Measurements from ENCODE around the gene KLHDC4. TPM values are rescaled to one million over a fixed set of nuclear protein-coding genes. Genes with fewer than 3 reads are reported as not detected.

The KLHDC4 gene
- total RNA-seq, 6 experiments from 2014 or later, result 18.4 to 23.7 (median 21.7) TPM

DNA sequence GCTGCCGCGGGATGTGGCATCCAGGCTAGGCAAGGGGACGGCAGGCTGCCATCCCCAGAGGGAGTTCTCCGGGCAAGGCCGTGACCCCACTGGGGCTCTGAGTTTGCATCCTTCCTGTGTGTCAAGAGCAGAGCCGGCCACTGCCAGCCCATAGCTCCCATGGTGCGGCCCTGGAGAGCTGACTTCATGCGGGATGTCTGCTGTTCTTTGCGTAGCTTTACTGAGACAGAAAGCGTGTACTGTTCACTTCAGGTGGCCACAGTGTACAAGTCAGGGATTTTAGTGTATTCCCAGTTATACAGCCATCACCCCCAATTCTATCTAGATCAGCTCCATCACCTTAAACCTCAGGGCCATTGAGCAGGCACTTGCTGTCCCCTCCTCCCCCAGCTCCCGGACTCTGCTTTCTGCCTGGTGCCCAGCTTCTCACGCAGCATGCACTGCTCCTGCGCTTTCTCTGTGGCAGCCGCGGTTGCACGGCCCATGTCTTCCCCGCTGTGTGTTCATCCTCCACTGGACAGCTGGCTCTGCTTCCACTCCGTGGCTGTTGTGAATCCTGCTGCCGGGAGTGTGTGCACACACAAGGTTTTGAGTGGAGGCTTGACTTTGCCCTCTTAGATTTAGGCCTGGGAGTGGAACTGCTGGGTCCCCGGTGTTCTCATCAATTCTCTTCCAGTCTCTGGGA is 71.2 kb downstream of the KLHDC4 start:
- no peaks in the 10 kb centered on the region for H3K9me3 Mint-ChIP-seq
- H3K36me3 Mint-ChIP-seq (ENCODE audit: low read depth), result no peaks in the 10 kb centered on the region; the same call in 1 of the 2 replicates
- TF ChIP-seq, protein P1, sequence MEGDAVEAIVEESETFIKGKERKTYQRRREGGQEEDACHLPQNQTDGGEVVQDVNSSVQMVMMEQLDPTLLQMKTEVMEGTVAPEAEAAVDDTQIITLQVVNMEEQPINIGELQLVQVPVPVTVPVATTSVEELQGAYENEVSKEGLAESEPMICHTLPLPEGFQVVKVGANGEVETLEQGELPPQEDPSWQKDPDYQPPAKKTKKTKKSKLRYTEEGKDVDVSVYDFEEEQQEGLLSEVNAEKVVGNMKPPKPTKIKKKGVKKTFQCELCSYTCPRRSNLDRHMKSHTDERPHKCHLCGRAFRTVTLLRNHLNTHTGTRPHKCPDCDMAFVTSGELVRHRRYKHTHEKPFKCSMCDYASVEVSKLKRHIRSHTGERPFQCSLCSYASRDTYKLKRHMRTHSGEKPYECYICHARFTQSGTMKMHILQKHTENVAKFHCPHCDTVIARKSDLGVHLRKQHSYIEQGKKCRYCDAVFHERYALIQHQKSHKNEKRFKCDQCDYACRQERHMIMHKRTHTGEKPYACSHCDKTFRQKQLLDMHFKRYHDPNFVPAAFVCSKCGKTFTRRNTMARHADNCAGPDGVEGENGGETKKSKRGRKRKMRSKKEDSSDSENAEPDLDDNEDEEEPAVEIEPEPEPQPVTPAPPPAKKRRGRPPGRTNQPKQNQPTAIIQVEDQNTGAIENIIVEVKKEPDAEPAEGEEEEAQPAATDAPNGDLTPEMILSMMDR (IDR thresholded peaks at IDR 0.05), result no peak
- peaks cover 4% of the 10 kb centered on the region; the same call in 1 of the 2 replicates for H3K27me3 Mint-ChIP-seq (ENCODE audit: insufficient read depth)
- no peak overlapping the region for H3K4me3 Mint-ChIP-seq
- no peak overlapping the region for H3K27ac Mint-ChIP-seq
- H3K4me1 Mint-ChIP-seq (ENCODE audit: low read depth), result no peaks in the 10 kb centered on the region
- DNase-seq, result no peak

DNA sequence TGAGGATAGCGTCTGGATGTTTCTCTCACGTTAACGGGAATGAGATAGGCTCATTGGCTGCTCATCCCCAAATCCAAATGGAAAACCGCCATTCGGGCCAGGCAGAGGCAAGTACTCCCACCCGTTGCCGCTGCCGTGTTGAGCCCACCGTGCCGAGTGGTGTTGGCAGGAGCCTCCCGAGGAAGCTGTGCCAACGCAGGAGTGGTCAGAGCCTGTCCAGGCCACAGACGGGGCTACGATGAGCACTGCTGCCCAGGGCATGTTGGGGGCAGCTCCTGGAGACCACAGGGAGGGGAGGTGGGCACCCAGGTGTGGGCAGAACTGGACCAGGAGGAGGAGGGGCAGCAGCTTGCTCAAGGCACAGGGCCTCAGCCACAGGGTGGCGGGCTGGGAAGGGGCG is 72.0 kb downstream of the KLHDC4 start:
- Mint-ChIP-seq H3K36me3 (ENCODE audit: low read depth) (no peaks in the 10 kb centered on the region; the same call in 1 of the 2 replicates), H3K9me3 (no peaks in the 10 kb centered on the region), H3K4me1 (ENCODE audit: low read depth) (no peaks in the 10 kb centered on the region), H3K27ac (no peak overlapping the region), H3K27me3 (ENCODE audit: insufficient read depth) (peaks cover 4% of the 10 kb centered on the region), H3K4me3 (no peak overlapping the region)
- TF ChIP-seq, protein P1 (IDR thresholded peaks at IDR 0.05), result no peak
- no peak for DNase-seq

DNA sequence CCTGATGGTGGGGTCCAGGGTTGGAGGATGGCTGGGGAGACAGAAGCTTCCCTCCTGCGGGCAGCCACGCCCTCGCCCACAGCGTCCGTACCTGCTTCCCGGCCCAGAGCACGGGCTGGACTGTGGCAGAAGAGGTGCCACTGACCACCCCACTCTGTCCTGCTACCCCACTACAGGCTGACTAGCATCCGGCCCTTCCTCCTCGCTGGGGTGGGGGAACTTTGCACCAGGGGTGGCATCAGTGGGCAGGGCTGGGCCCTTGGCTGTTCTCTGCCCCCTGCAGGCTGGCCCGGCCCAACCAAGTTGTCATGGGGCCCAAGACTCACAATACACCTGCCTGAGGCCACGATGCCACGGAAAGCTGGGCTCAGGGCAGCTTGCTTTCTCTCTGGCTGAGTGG is 73.0 kb downstream of the KLHDC4 start:
- no peak for DNase-seq
- Mint-ChIP-seq H3K9me3 (no peaks in the 10 kb centered on the region), H3K27ac (no peak overlapping the region), H3K4me3 (no peak overlapping the region), H3K36me3 (ENCODE audit: low read depth) (no peaks in the 10 kb centered on the region; the same call in 1 of the 2 replicates), H3K27me3 (ENCODE audit: insufficient read depth) (peaks cover 8% of the 10 kb centered on the region), H3K4me1 (ENCODE audit: low read depth) (no peaks in the 10 kb centered on the region)
- TF ChIP-seq, protein P1 (IDR thresholded peaks at IDR 0.05), result no peak

DNA sequence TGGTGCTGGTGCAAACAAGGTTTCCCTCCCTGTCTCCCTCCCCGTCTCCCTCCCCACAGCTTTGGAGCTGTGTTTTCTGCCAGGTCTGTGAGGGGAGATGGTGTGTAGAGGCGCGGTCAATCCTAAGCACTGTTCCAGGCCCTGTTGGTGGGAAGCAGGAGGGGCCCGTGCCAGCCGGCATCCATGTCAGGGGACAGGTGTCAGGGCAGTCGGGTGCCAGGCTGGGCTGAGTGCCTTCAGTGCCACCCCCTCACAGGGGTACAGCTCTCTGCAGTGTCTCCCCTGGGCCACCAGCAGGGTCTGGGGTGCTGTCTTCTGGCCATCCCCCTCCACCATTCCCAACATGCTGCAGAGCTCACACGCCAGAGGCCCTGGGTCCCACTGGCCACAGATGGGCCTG is 73.6 kb downstream of the KLHDC4 start:
- Mint-ChIP-seq H3K9me3 (no peaks in the 10 kb centered on the region), H3K36me3 (ENCODE audit: low read depth) (no peaks in the 10 kb centered on the region; the same call in 1 of the 2 replicates), H3K4me3 (no peak overlapping the region), H3K27me3 (ENCODE audit: insufficient read depth) (peaks cover 8% of the 10 kb centered on the region), H3K27ac (no peak overlapping the region), H3K4me1 (ENCODE audit: low read depth) (no peaks in the 10 kb centered on the region)
- TF ChIP-seq, protein P1 (IDR thresholded peaks at IDR 0.05), result no peak
- no peak for DNase-seq

DNA sequence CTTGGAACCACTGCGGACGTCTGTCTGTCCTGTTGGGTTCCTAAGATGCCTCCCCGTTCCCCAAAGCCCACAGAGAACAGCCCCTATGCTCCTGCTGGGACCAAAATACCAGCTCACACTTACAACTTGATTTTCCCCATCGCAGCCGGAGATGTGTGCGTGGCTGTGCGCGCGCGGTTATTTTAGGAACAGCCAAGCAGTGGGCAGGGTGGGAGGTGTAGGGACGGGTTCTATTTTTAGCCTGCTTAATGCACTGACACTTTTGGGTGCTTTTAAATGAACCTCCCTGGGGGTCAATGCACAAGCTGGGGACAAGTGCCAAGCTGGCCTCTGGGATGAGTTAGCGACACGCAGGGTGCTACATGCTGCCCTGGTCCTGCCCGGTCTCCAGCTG is 74.1 kb downstream of the KLHDC4 start:
- TF ChIP-seq, protein P1 (IDR thresholded peaks at IDR 0.05), result no peak
- Mint-ChIP-seq H3K4me1 (ENCODE audit: low read depth) (no peaks in the 10 kb centered on the region), H3K36me3 (ENCODE audit: low read depth) (no peaks in the 10 kb centered on the region; the same call in 1 of the 2 replicates), H3K9me3 (no peaks in the 10 kb centered on the region), H3K4me3 (no peak overlapping the region), H3K27ac (no peak overlapping the region), H3K27me3 (ENCODE audit: insufficient read depth) (peaks cover 8% of the 10 kb centered on the region)
- DNase-seq, result no peak

Data from HFFc6 (cell line).